HepG2 (cell line): Measurements from ENCODE around the gene KLHDC2. TPM values are rescaled to one million over a fixed set of nuclear protein-coding genes. Genes with fewer than 3 reads are reported as not detected.
"Not testable (repeated sequence)": the region's sequence is repeated elsewhere in the genome, so short reads cannot be mapped to it uniquely, and the experiment has no call there.

Experiments used
- ATF1 ChIP-seq: IDR thresholded peaks from 2 replicates; pipeline ENCODE4 v1.6.1; 2016; ENCODE audit warnings: mild to moderate bottlenecking, control low read depth
- CBX5 ChIP-seq: sonication (generic); formaldehyde crosslinking; IDR thresholded peaks from 2 replicates; pipeline ENCODE4 v1.4.0; 2020; ENCODE audit warnings: missing genetic modification reagents, borderline replicate concordance
- GATAD1 ChIP-seq: IDR thresholded peaks from 2 replicates; pipeline ENCODE4 v1.6.1; 2016; ENCODE audit warnings: missing genetic modification reagents, missing compliant biosample characterization
- HIVEP1 ChIP-seq: sonication (generic); formaldehyde crosslinking; IDR thresholded peaks from 2 replicates; pipeline ENCODE4 v1.4.0; 2020; ENCODE audit warnings: mild to moderate bottlenecking, missing genetic modification reagents
- KAT8 ChIP-seq: IDR thresholded peaks from 2 replicates; pipeline ENCODE4 v1.6.1; 2016; ENCODE audit warnings: missing genetic modification reagents, missing compliant biosample characterization
- NAIF1 ChIP-seq: sonication (generic); formaldehyde crosslinking; IDR thresholded peaks from 2 replicates; pipeline ENCODE4 v1.5.0; 2020; ENCODE audit warnings: mild to moderate bottlenecking, missing genetic modification reagents, borderline replicate concordance
- NCOA1 ChIP-seq: sonication (generic); formaldehyde crosslinking; IDR thresholded peaks from 2 replicates; pipeline ENCODE4 v1.9.0; 2021; ENCODE audit warnings: missing genetic modification reagents
- NR2F2 ChIP-seq: IDR thresholded peaks from 2 replicates; pipeline ENCODE4 v1.6.1; 2012; ENCODE audit warnings: low read depth, inconsistent platforms, borderline replicate concordance
- PHF8 ChIP-seq: sonication (generic); formaldehyde crosslinking; IDR thresholded peaks from 2 replicates; pipeline ENCODE4 v1.5.0; 2020; ENCODE audit warnings: missing genetic modification reagents
- RCOR2 ChIP-seq: IDR thresholded peaks from 2 replicates; pipeline ENCODE4 v1.6.1; 2016; ENCODE audit warnings: missing biosample characterization, missing genetic modification reagents
- RXRA ChIP-seq: sonication (generic); formaldehyde crosslinking; IDR thresholded peaks from 2 replicates; pipeline ENCODE4 v1.5.1; 2020; ENCODE audit warnings: missing genetic modification reagents
- SOX5 ChIP-seq: IDR thresholded peaks from 2 replicates; pipeline ENCODE4 v1.6.1; 2016; ENCODE audit warnings: borderline replicate concordance
- TEAD3 ChIP-seq: optimal IDR thresholded peaks from 2 replicates; pipeline ENCODE3; 2016; ENCODE audit warnings: borderline replicate concordance
- ZFP1 ChIP-seq: IDR thresholded peaks from 2 replicates; pipeline ENCODE4 v1.6.1; 2016
- ZMYM4 ChIP-seq: sonication (generic); formaldehyde crosslinking; IDR thresholded peaks from 2 replicates; pipeline ENCODE4 v1.8.1; 2023; ENCODE audit warnings: mild to moderate bottlenecking, missing genetic modification reagents
- ZNF614 ChIP-seq: IDR thresholded peaks from 2 replicates; pipeline ENCODE4 v1.6.1; 2018; ENCODE audit warnings: missing biosample characterization, missing genetic modification reagents, inconsistent platforms, borderline replicate concordance
- ZNF780A ChIP-seq: sonication (generic); formaldehyde crosslinking; IDR thresholded peaks from 2 replicates; pipeline ENCODE4 v1.8.0; 2022; ENCODE audit warnings: mild to moderate bottlenecking, missing genetic modification reagents, moderate library complexity
- polyA plus RNA-seq, 8 experiments: library from polyadenylated mRNA; depleted of rRNA in 3 of 8; stranded (reverse) in 7 of 8; unstranded in 1 of 8; fragments of >200 nt; fragmentation: Illumina TruSeq in 4 of 8; extraction: Trizol in 4 of 8; gene quantifications; 2 replicates each; pipeline versions ENCODE4 v1.2.1 to v1.2.3, GENCODE V29; 2011 to 2016; ENCODE audit warnings: low read depth in 4 of 8, missing spikeins in 1 of 8, mixed read lengths in 1 of 8; ENCODE audit not compliant: insufficient read depth in 1 of 8
- total RNA-seq, 5 experiments: library from RNA; depleted of rRNA; stranded (reverse); fragments of >200 nt; fragmentation: Illumina TruSeq; extraction: Trizol; gene quantifications; 2 replicates each; pipeline ENCODE4 v1.2.3, GENCODE V29; 2016; ENCODE audit warnings: low read depth in 1 of 5
- TF ChIP-seq, protein P1 (sequence below): sonication (generic); formaldehyde crosslinking; IDR thresholded peaks from 2 replicates; pipeline ENCODE4 v1.4.0; 2020; ENCODE audit warnings: missing genetic modification reagents
- TF ChIP-seq, protein P2 (sequence below): sonication (generic); formaldehyde crosslinking; IDR thresholded peaks from 2 replicates; pipeline ENCODE4 v1.4.0; 2020; ENCODE audit warnings: missing genetic modification reagents
- TF ChIP-seq, protein P3 (sequence below), 2 experiments: sonication (generic) in 1 of 2; formaldehyde crosslinking in 1 of 2; IDR thresholded peaks; 2 replicates each; pipeline versions ENCODE4 v1.4.0 to v1.6.1; 2016 to 2020; ENCODE audit warnings: borderline replicate concordance in 1 of 2, low read depth in 1 of 2, mild to moderate bottlenecking in 1 of 2, missing genetic modification reagents in 1 of 2

The KLHDC2 gene
- total and polyA plus RNA-seq, 2 of the 13 experiments (the other 11 are each of a cell fraction or from before 2014, with no cell fraction given) = 95.5 to 170 TPM

DNA sequence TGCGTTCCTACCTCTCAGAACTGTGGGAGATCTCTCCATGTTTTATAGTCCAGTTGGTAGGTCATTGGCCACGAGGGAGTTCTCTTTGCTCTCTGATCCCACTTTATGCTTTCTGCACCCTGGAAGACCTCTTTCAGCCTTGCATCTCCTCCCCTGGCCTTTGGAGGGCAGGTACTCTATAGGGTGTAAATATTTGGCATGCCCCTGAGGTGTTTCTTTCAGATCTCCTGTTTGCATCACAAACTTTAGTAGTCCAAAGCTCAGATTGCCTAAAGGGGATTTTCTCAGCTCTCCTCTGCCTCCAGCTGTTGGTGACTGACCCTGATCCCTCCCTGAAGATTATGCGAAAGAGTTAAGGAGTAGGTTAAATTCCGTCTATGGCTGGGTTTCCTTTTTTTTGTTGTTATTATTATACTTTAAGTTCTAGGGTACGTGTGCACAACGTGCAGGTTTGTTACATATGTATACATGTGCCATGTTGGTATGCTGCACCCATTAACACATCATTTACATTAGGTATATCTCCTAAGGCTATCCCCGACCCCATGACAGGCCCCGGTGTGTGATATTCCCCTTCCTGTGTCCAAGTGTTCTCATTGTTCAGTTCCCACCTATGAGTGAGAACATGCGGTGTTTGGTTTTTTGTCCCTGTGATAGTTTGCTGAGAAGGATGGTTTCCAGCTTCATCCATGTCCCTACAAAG, 46.1 kb upstream of the KLHDC2 start (continued):
- TF ChIP-seq NAIF1 (CRISPR knock-in tag) (0 out of 2 replicates have a peak, but pooled peaks have one; percentile 29), SOX5 (CRISPR knock-in tag) (peak; percentile 61; the same call in 1 of the 2 replicates), RXRA (CRISPR knock-in tag) (peak; percentile 70; the same call in 1 of the 2 replicates), GATAD1 (CRISPR knock-in tag) (0 out of 2 replicates have a peak, but pooled peaks have one; percentile 29), ZNF780A (0 out of 2 replicates have a peak, but pooled peaks have one; percentile 35), ZFP1 (0 out of 2 replicates have a peak, but pooled peaks have one; percentile 16), NR2F2 (peak; percentile 91), CBX5 (CRISPR knock-in tag) (peak; percentile 52; the same call in 1 of the 2 replicates), ATF1 (peak; percentile 66; the same call in 1 of the 2 replicates), PHF8 (CRISPR knock-in tag) (0 out of 2 replicates have a peak, but pooled peaks have one; percentile 19), RCOR2 (peak; percentile 56; the same call in 1 of the 2 replicates), KAT8 (CRISPR knock-in tag) (peak; percentile 63; the same call in 1 of the 2 replicates), TEAD3 (CRISPR knock-in tag) (peak; percentile 94), ZNF614 (0 out of 2 replicates have a peak, but pooled peaks have one; percentile 48), ZMYM4 (CRISPR knock-in tag) (peak; percentile 93), NCOA1 (CRISPR knock-in tag) (peak; percentile 73; the same call in 1 of the 2 replicates), HIVEP1 (CRISPR knock-in tag) (peak; percentile 75; the same call in 1 of the 2 replicates)
- TF ChIP-seq, protein P1, sequence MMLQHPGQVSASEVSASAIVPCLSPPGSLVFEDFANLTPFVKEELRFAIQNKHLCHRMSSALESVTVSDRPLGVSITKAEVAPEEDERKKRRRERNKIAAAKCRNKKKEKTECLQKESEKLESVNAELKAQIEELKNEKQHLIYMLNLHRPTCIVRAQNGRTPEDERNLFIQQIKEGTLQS (CRISPR knock-in tag) = peak; percentile 62; the same call in 1 of the 2 replicates
- TF ChIP-seq, protein P2, sequence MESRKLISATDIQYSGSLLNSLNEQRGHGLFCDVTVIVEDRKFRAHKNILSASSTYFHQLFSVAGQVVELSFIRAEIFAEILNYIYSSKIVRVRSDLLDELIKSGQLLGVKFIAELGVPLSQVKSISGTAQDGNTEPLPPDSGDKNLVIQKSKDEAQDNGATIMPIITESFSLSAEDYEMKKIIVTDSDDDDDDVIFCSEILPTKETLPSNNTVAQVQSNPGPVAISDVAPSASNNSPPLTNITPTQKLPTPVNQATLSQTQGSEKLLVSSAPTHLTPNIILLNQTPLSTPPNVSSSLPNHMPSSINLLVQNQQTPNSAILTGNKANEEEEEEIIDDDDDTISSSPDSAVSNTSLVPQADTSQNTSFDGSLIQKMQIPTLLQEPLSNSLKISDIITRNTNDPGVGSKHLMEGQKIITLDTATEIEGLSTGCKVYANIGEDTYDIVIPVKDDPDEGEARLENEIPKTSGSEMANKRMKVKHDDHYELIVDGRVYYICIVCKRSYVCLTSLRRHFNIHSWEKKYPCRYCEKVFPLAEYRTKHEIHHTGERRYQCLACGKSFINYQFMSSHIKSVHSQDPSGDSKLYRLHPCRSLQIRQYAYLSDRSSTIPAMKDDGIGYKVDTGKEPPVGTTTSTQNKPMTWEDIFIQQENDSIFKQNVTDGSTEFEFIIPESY (CRISPR knock-in tag) = 0 out of 2 replicates have a peak, but pooled peaks have one; percentile 31
- TF ChIP-seq, protein P3, sequence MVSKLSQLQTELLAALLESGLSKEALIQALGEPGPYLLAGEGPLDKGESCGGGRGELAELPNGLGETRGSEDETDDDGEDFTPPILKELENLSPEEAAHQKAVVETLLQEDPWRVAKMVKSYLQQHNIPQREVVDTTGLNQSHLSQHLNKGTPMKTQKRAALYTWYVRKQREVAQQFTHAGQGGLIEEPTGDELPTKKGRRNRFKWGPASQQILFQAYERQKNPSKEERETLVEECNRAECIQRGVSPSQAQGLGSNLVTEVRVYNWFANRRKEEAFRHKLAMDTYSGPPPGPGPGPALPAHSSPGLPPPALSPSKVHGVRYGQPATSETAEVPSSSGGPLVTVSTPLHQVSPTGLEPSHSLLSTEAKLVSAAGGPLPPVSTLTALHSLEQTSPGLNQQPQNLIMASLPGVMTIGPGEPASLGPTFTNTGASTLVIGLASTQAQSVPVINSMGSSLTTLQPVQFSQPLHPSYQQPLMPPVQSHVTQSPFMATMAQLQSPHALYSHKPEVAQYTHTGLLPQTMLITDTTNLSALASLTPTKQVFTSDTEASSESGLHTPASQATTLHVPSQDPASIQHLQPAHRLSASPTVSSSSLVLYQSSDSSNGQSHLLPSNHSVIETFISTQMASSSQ (IDR thresholded peaks at IDR 0.05; ENCODE audit: low read depth) = not testable (repeated sequence)
- TF ChIP-seq, protein P3 (CRISPR knock-in tag; IDR thresholded peaks at IDR 0.05; ENCODE audit: borderline replicate concordance) = peak; percentile 67; the same call in 1 of the 2 replicates
